Gastroesophageal sphincter (tissue), 4 donors: Measurements from ENCODE around the gene SLC22A31. TPM values are rescaled to one million over a fixed set of nuclear protein-coding genes. Genes with fewer than 3 reads are reported as not detected.

Source experiments
- ATAC-seq: fragments of 150-250 bp; one replicate; pipeline ENCODE4 v1.9.1; 2016; ENCODE audit warnings: mild to moderate bottlenecking, moderate library complexity
- H3K27ac ChIP-seq, 4 donors: fragments of 200-600 bp; sonication (generic) in 3 of 4; 1 replicate in 3 of 4; 2 replicates in 1 of 4; pipeline ENCODE4 v1.5.1; 2016 to 2019
- H3K27me3 ChIP-seq: fragments of 200-600 bp; sonication (generic); one replicate; pipeline ENCODE4 v1.5.1; 2019
- H3K36me3 ChIP-seq, 2 donors: fragments of 200-600 bp; sonication (generic); one replicate each; pipeline ENCODE4 v1.5.1; 2019; ENCODE audit warnings: control low read depth in 1 of 2
- H3K4me1 ChIP-seq, 3 donors: fragments of 200-600 bp; sonication (generic); 1 replicate in 2 of 3; 2 replicates in 1 of 3; pipeline ENCODE4 v1.5.1; 2016 to 2019; ENCODE audit warnings: control low read depth in 2 of 3
- H3K4me3 ChIP-seq, 2 donors: fragments of 200-600 bp; sonication (generic); one replicate each; pipeline ENCODE4 v1.5.1; 2019; ENCODE audit warnings: mild to moderate bottlenecking in 1 of 2, moderate library complexity in 1 of 2
- H3K9me3 ChIP-seq, 3 donors: fragments of 200-600 bp; sonication (generic); one replicate each; pipeline ENCODE4 v1.5.1; 2017 to 2019; ENCODE audit warnings: control low read depth in 2 of 3
- CTCF ChIP-seq, 4 experiments: fragments of 200-600 bp in 2 of 4; fragments of 450-650 bp in 2 of 4; sonication (generic) in 1 of 4; IDR thresholded peaks; one replicate each; pipeline ENCODE4 v1.5.1; 2017 to 2019; ENCODE audit warnings: antibody characterized with exemption in 4 of 4, mild to moderate bottlenecking in 2 of 4, moderate library complexity in 2 of 4
- EP300 ChIP-seq: sonication (generic); formaldehyde crosslinking; IDR thresholded peaks from one replicate; pipeline ENCODE4 v1.6.1; 2017; ENCODE audit warnings: antibody characterized with exemption, mild to moderate bottlenecking
- POLR2A ChIP-seq, 2 donors: fragments of 450-650 bp; IDR thresholded peaks; one replicate each; pipeline ENCODE4 v1.6.1; 2017; ENCODE audit warnings: antibody characterized with exemption in 2 of 2, mild to moderate bottlenecking in 2 of 2, moderate library complexity in 1 of 2
- POLR2AphosphoS5 ChIP-seq: sonication (generic); formaldehyde crosslinking; IDR thresholded peaks from one replicate; pipeline ENCODE4 v1.6.1; 2017; ENCODE audit warnings: antibody characterized with exemption
- WGBS, 2 donors: methylation state at CpG; one replicate each; pipeline ENCODE4 v1.1.5; 2018; ENCODE audit warnings: low coverage in 1 of 2; 5-methylcytosine and 5-hydroxymethylcytosine counted together
- total RNA-seq, 4 donors: library from RNA; depleted of rRNA; stranded (reverse); fragments of >200 nt; gene quantifications; one replicate each; pipeline ENCODE4 v1.1.0, GENCODE V29; 2016

The SLC22A31 gene
- total RNA-seq, 4 donors from 2014 or later, result not detected

- H3K27me3 ChIP-seq, result peaks cover 90% of the 10 kb centered on the region
- ATAC-seq, result no peak
- peaks cover 0 to 17% (median 12%) of the 10 kb centered on the region in 3 donors for H3K4me1 ChIP-seq
- WGBS, 2 donors, result no CpG with 5 or more reads among the region's 20 CpGs
- H3K9me3 ChIP-seq, result no peaks in the 10 kb centered on the region
- no peak overlapping the region for H3K4me3 ChIP-seq
- no peak overlapping the region for H3K27ac ChIP-seq
- TF ChIP-seq CTCF (IDR thresholded peaks at IDR 0.05), result no peak
- no peak for TF ChIP-seq EP300
- TF ChIP-seq POLR2AphosphoS5, result no peak
- no peaks in the 10 kb centered on the region for H3K36me3 ChIP-seq
These were observed 24.8 kb downstream of the SLC22A31 start for GRCh38 chr16:89175280-89176146.

DNA sequence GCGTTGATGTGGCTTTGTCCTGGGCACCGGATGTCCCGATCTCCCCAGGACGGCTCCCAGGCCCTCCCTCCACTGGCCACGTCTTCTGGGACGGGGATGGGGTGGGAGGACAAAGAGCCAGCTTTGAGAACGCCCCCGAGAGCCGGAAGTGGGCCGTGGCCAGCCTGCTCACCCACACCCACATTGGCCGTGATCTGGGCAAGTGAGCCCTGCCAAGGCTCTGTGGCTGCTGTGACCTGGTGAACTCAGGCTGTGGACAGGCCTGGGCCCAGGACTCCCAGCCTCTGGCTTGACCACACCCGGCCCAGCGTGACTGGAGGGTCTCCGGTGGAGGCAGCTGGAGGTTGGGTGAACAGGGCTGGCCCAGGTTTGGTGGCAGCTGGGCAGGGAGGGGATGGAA lies 25.5 kb downstream of the SLC22A31 start:
- peaks cover 0 to 23% (median 15%) of the 10 kb centered on the region in 3 donors for H3K4me1 ChIP-seq
- ATAC-seq, result no peak

GRCh38 chr16:89174055-89174827 lies 26.1 kb downstream of the SLC22A31 start:
- H3K4me1 ChIP-seq, result peaks cover 0 to 25% (median 15%) of the 10 kb centered on the region in 3 donors
- H3K9me3 ChIP-seq, result no peaks in the 10 kb centered on the region
- no peaks in the 10 kb centered on the region for H3K36me3 ChIP-seq
- ATAC-seq, result no peak
- no peak overlapping the region for H3K27ac ChIP-seq
- no peak for TF ChIP-seq POLR2A (IDR thresholded peaks at IDR 0.05)
- no peak for TF ChIP-seq EP300
- TF ChIP-seq CTCF (IDR thresholded peaks at IDR 0.05), result no peak
- no peak for TF ChIP-seq POLR2AphosphoS5
- peaks cover 90% of the 10 kb centered on the region for H3K27me3 ChIP-seq
- no peak overlapping the region for H3K4me3 ChIP-seq
- WGBS, 2 donors, result 84% methylated on average over 2 of the region's 23 CpGs; no CpG with 5 or more reads in 1 of the 2 donors

More for the DNA sequence above, 25.5 kb downstream of the SLC22A31 start:
- Histone ChIP-seq H3K27ac (no peak overlapping the region), H3K36me3 (no peaks in the 10 kb centered on the region), H3K9me3 (no peaks in the 10 kb centered on the region), H3K4me3 (no peak overlapping the region), H3K27me3 (peaks cover 90% of the 10 kb centered on the region)
- TF ChIP-seq EP300, result no peak
- no peak for TF ChIP-seq POLR2A (IDR thresholded peaks at IDR 0.05)
- no peak for TF ChIP-seq POLR2AphosphoS5
- no peak for TF ChIP-seq CTCF (IDR thresholded peaks at IDR 0.05)
- 100% methylated on average over 1 of the region's 14 CpGs; no CpG with 5 or more reads in 1 of the 2 donors for WGBS, 2 donors

- Histone ChIP-seq H3K27me3 (peaks cover 90% of the 10 kb centered on the region), H3K36me3 (no peaks in the 10 kb centered on the region), H3K27ac (no peak overlapping the region), H3K9me3 (no peaks in the 10 kb centered on the region), H3K4me1 (peaks cover 0 to 25% (median 15%) of the 10 kb centered on the region in 3 donors), H3K4me3 (no peak overlapping the region)
- no peak for ATAC-seq
- TF ChIP-seq POLR2AphosphoS5, result no peak
- TF ChIP-seq EP300, result no peak
- no peak for TF ChIP-seq CTCF (IDR thresholded peaks at IDR 0.05)
- TF ChIP-seq POLR2A (IDR thresholded peaks at IDR 0.05), result no peak
- 57% methylated on average over 3 of the region's 11 CpGs; no CpG with 5 or more reads in 1 of the 2 donors for WGBS, 2 donors
These were observed 27.0 kb downstream of the SLC22A31 start for GRCh38 chr16:89173174-89173921.
